ENCODE data around the gene C5orf34. TPM values are rescaled to one million over a fixed set of nuclear protein-coding genes. Genes with fewer than 3 reads are reported as not detected.

Gene C5orf34
- polyA plus RNA-seq, 1 of the 3 experiments (the other 2 are of a cell fraction) = 2.9 TPM

DNA sequence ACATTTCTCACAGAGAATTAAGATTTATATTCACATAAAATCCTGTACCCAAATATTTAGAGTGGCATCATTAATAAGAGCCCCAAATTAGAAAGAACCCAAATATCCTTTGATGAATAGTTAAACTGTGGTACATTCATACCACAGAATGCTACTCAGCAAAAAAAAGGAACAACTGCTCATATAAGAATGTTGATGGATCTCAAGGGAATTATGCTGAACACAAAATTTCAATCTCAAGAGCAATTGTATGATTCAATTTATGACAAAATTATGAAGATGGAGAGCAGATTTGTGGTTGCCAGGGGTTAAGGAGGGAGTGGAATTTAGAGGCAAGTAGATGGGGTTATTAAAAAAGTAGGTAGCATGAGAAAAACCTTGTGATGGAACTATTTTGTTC lies 46.4 kb upstream of the C5orf34 start:
- no peak for DNase-seq

DNA sequence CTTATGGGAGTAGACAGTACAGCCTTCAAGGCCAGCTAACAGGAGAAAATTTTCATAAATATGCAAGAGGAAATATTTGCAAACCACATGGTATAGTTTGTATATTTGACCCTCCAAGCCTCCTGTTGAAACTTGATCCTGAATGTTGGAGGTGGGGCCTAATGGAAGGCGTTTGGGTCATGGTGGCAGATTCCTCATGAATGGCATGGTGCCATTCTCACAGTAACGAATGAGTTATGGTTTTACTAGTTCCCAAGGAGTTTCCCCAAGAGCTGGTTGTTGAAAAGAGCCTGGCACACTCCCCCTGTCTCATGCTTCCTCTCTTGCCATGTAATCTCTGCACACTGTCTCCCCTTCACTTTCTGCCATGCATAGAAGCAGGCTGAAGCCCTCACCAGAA lies 45.2 kb upstream of the C5orf34 start:
- ChIA-PET POLR2A (no interaction called here), CTCF (no interaction called here)
- peaks cover 5% of the 10 kb centered on the region in 2 experiments for H3K36me3 ChIP-seq (replicated peaks in 1 of 2; ENCODE audit: control insufficient read depth in 1 of 2, insufficient read depth in 2 of 2, low read length in 1 of 2)
- H3K4me1 ChIP-seq (ENCODE audit: control insufficient read depth in 1 of 2, insufficient read depth in 2 of 2, low read depth in 1 of 2, low read length in 1 of 2) = peaks cover 3 to 6% of the 10 kb centered on the region in 2 experiments; a peak in 3 of 4 replicates
- peaks cover 2% of the 10 kb centered on the region; the same call in 1 of the 2 replicates for H4K20me1 ChIP-seq (ENCODE audit: insufficient read depth)
- H3F3A ChIP-seq (replicated peaks; ENCODE audit: insufficient read depth) = no peaks in the 10 kb centered on the region
- no peak overlapping the region for H3K4me2 ChIP-seq
- no peaks in the 10 kb centered on the region for H3K27me3 ChIP-seq (ENCODE audit: insufficient read depth)
- no peak overlapping the region for H3K4me3 ChIP-seq (ENCODE audit: low read depth in 2 of 2, low read length in 1 of 2)
- no peaks in the 10 kb centered on the region for H3K9me2 ChIP-seq
- 40% methylated on average over 2 of the region's 2 CpGs for WGBS (ENCODE audit: low lambda C conversion rate)
- TF ChIP-seq RCOR1 (IDR thresholded peaks at IDR 0.05; ENCODE audit: low read length) = no peak
- TF ChIP-seq, protein P1, sequence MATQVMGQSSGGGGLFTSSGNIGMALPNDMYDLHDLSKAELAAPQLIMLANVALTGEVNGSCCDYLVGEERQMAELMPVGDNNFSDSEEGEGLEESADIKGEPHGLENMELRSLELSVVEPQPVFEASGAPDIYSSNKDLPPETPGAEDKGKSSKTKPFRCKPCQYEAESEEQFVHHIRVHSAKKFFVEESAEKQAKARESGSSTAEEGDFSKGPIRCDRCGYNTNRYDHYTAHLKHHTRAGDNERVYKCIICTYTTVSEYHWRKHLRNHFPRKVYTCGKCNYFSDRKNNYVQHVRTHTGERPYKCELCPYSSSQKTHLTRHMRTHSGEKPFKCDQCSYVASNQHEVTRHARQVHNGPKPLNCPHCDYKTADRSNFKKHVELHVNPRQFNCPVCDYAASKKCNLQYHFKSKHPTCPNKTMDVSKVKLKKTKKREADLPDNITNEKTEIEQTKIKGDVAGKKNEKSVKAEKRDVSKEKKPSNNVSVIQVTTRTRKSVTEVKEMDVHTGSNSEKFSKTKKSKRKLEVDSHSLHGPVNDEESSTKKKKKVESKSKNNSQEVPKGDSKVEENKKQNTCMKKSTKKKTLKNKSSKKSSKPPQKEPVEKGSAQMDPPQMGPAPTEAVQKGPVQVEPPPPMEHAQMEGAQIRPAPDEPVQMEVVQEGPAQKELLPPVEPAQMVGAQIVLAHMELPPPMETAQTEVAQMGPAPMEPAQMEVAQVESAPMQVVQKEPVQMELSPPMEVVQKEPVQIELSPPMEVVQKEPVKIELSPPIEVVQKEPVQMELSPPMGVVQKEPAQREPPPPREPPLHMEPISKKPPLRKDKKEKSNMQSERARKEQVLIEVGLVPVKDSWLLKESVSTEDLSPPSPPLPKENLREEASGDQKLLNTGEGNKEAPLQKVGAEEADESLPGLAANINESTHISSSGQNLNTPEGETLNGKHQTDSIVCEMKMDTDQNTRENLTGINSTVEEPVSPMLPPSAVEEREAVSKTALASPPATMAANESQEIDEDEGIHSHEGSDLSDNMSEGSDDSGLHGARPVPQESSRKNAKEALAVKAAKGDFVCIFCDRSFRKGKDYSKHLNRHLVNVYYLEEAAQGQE (IDR thresholded peaks at IDR 0.05; ENCODE audit: low read depth, low read length) = no peak
- no peak for TF ChIP-seq SMC3 (IDR thresholded peaks at IDR 0.05; ENCODE audit: low read depth, low read length)
- H3K9me3 ChIP-seq = no peaks in the 10 kb centered on the region
- H3K9ac ChIP-seq = no peak overlapping the region
- 0 out of 2 replicates have a peak overlapping the region, but pooled peaks have one; percentile 9 for H2AFZ ChIP-seq (ENCODE audit: low read depth)
- peaks cover 13% of the 10 kb centered on the region for H3K79me2 ChIP-seq (ENCODE audit: insufficient read depth)
- no peak overlapping the region for H3K27ac ChIP-seq (ENCODE audit: low read depth in 2 of 2, low read length in 1 of 2)
- no peak for DNase-seq

More for the DNA sequence above, 46.4 kb upstream of the C5orf34 start:
- POLR2A ChIA-PET = no interaction called here
- H3K27ac ChIP-seq (ENCODE audit: low read depth in 2 of 2, low read length in 1 of 2) = no peak overlapping the region
- no peak overlapping the region for H3K4me2 ChIP-seq
- H3K9me2 ChIP-seq = no peaks in the 10 kb centered on the region
- TF ChIP-seq, protein P2, sequence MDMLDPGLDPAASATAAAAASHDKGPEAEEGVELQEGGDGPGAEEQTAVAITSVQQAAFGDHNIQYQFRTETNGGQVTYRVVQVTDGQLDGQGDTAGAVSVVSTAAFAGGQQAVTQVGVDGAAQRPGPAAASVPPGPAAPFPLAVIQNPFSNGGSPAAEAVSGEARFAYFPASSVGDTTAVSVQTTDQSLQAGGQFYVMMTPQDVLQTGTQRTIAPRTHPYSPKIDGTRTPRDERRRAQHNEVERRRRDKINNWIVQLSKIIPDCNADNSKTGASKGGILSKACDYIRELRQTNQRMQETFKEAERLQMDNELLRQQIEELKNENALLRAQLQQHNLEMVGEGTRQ (IDR thresholded peaks at IDR 0.05; ENCODE audit: borderline replicate concordance, low read depth, low read length) = no peak
- no peak for TF ChIP-seq NFIC (IDR thresholded peaks at IDR 0.05; ENCODE audit: borderline replicate concordance)
- TF ChIP-seq FOSL2 (IDR thresholded peaks at IDR 0.05; ENCODE audit: borderline replicate concordance, low read depth) = no peak
- TF ChIP-seq POLR2AphosphoS5 (IDR thresholded peaks at IDR 0.05; ENCODE audit: low read depth, low read length) = no peak
- TF ChIP-seq GATA2 (CRISPR knock-in tag; IDR thresholded peaks at IDR 0.05) = no peak
- TF ChIP-seq TEAD4 (IDR thresholded peaks at IDR 0.05; ENCODE audit: borderline replicate concordance, insufficient read depth) = no peak
- TF ChIP-seq, protein P3, sequence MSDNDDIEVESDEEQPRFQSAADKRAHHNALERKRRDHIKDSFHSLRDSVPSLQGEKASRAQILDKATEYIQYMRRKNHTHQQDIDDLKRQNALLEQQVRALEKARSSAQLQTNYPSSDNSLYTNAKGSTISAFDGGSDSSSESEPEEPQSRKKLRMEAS (IDR thresholded peaks at IDR 0.05; ENCODE audit: low read depth) = no peak
- no peak for TF ChIP-seq TAF1 (IDR thresholded peaks at IDR 0.05; ENCODE audit: borderline replicate concordance, low read depth, low read length)
- no peak for TF ChIP-seq RCOR1 (IDR thresholded peaks at IDR 0.05; ENCODE audit: low read length)
- no peak for TF ChIP-seq TCF12 (IDR thresholded peaks at IDR 0.05)
- no peak for TF ChIP-seq RAD21 (IDR thresholded peaks at IDR 0.05; ENCODE audit: low read length)
- TF ChIP-seq, protein P4, sequence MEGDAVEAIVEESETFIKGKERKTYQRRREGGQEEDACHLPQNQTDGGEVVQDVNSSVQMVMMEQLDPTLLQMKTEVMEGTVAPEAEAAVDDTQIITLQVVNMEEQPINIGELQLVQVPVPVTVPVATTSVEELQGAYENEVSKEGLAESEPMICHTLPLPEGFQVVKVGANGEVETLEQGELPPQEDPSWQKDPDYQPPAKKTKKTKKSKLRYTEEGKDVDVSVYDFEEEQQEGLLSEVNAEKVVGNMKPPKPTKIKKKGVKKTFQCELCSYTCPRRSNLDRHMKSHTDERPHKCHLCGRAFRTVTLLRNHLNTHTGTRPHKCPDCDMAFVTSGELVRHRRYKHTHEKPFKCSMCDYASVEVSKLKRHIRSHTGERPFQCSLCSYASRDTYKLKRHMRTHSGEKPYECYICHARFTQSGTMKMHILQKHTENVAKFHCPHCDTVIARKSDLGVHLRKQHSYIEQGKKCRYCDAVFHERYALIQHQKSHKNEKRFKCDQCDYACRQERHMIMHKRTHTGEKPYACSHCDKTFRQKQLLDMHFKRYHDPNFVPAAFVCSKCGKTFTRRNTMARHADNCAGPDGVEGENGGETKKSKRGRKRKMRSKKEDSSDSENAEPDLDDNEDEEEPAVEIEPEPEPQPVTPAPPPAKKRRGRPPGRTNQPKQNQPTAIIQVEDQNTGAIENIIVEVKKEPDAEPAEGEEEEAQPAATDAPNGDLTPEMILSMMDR (IDR thresholded peaks at IDR 0.05) = no peak
- no peaks in the 10 kb centered on the region for H4K20me1 ChIP-seq (ENCODE audit: insufficient read depth)
- H3K27me3 ChIP-seq (ENCODE audit: insufficient read depth) = no peaks in the 10 kb centered on the region
- H3K79me2 ChIP-seq (ENCODE audit: insufficient read depth) = peaks cover under 1% of the 10 kb centered on the region; the same call in 1 of the 2 replicates
- no peaks in the 10 kb centered on the region for H3K36me3 ChIP-seq (replicated peaks in 1 of 2; ENCODE audit: control insufficient read depth in 1 of 2, insufficient read depth in 2 of 2, low read length in 1 of 2)
- H3F3A ChIP-seq (replicated peaks; ENCODE audit: insufficient read depth) = no peaks in the 10 kb centered on the region
- CTCF ChIA-PET = no interaction called here
- no peak overlapping the region for H3K9ac ChIP-seq
- H3K4me3 ChIP-seq (ENCODE audit: low read depth in 2 of 2, low read length in 1 of 2) = no peak overlapping the region
- H3K9me3 ChIP-seq = no peaks in the 10 kb centered on the region
- H3K4me1 ChIP-seq (ENCODE audit: control insufficient read depth in 1 of 2, insufficient read depth in 2 of 2, low read depth in 1 of 2, low read length in 1 of 2) = peaks cover 0 to 2% of the 10 kb centered on the region in 2 experiments; a peak in 1 of 4 replicates
- no peak overlapping the region for H2AFZ ChIP-seq (ENCODE audit: low read depth)
